Measurements from ENCODE around the gene OR4S2.

Gene OR4S2, protein sequence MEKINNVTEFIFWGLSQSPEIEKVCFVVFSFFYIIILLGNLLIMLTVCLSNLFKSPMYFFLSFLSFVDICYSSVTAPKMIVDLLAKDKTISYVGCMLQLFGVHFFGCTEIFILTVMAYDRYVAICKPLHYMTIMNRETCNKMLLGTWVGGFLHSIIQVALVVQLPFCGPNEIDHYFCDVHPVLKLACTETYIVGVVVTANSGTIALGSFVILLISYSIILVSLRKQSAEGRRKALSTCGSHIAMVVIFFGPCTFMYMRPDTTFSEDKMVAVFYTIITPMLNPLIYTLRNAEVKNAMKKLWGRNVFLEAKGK

DNA sequence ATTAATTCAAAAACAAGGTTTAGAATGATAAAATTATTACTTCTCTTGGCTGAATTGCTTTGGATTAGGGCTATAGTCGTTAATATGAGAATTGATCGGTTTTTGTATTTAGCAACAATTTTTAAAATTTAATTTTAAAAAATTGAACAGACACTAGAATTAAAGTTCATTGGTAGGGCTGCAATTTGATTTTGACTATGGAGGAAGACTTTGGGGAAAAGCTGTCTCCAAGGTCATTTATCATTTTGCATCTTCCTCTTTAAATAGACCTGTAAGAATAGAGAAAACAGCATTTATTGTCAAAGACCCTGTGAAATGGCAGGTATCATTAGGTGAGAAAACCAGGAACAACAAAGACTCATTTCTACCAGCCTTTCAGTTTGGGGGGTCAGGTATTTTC is at the start of gene OR4S2:
Gene OR4S2, plus strand, starts transcription at position 301 of the 400 bp plus-strand sequence. CDS start 2,577 bp downstream, outside the sequence.
- DNase-seq (ENCODE audit: low read depth in 2 of 3, low spot score in 1 of 3) = no peak

DNA sequence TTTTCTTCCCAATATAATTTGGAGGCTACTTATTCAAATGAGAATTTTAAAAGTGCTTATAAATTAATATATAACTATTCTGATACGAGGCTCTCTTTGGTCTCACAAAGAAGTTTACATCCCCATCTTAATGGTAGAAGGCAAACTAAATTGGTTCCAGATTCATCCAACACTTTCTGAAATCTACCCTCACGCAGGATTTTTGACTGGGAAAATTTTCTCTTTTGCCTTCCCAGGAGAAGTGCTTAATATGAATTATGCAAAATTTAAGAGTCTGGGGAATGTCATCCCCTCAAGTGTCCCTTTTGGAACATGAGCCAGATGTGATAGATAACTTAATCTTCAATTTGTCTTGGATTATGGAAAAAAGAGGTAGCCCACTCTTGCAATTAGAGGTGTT is 40.6 kb upstream of the OR4S2 start, which contains the start of gene OR4C11:
Gene OR4C11, minus strand, starts transcription at position 101 of the 400 bp plus-strand sequence. CDS start 3,272 bp downstream, outside the sequence.
- no peak for DNase-seq (ENCODE audit: low read depth in 2 of 3, low spot score in 1 of 3)

DNA sequence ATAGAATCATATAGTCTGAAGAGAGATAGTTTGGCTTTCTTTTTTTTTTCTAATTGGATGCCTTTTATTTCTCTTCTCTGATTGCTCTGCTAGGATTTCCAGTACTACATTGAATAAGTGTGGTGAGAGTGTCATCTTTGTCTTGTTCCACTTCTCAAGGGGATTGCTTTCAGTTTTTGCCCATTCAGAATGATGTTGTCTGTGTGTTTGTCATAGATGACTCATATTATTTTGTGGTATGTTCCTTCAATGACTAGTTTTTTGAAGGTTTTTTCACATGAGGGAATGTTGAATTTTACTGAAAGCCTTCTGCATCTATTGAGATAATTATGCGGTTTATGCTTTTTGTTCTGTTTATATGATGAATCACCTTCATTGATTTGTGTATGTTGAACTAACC is 23.6 kb upstream of the OR4S2 start:
- no peak for DNase-seq (ENCODE audit: low read depth in 2 of 3, low spot score in 1 of 3)

DNA sequence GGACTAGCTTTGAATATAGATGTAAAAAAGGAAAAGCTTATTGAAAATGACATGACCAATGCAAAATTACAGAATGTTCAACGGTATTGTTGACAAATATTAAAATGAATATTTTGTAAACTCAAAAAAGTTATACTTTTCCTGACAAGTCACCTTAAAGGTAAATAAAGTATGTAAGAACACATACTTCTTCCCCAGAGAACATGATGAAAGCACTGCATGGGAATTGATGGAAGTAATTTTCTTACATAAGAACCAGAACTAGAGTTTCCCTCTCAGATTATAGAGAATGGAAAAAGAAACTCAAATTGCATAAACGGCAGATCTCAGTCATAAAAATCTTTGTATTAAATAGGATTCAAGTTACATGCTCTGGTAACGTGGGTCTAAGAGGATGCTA is 13.3 kb upstream of the OR4S2 start, which contains the start of gene OR4P4:
Gene OR4P4, plus strand, starts transcription at position 301 of the 400 bp plus-strand sequence.
- DNase-seq (ENCODE audit: low read depth in 2 of 3, low spot score in 1 of 3) = no peak

DNA sequence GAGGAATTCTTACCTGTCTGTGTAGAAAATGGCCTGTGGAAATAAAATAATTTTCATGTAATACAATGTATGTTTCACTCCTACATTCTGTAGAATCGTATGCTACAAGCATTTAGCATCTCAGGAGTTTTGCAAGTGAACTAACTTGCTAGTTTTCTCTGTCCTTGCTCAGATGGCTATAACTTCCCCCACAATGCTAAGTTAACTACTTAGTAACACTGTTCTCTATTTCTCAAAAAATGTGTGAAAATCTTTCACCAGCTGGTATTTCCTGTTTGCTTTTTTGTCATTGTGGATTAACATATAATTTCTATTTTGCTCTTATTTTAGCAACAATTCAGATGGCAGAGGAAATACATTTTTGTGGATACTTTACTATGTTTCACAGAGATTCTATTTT is 4.4 kb downstream of the OR4S2 start:
- no peak for DNase-seq (ENCODE audit: low read depth in 2 of 3, low spot score in 1 of 3)

DNA sequence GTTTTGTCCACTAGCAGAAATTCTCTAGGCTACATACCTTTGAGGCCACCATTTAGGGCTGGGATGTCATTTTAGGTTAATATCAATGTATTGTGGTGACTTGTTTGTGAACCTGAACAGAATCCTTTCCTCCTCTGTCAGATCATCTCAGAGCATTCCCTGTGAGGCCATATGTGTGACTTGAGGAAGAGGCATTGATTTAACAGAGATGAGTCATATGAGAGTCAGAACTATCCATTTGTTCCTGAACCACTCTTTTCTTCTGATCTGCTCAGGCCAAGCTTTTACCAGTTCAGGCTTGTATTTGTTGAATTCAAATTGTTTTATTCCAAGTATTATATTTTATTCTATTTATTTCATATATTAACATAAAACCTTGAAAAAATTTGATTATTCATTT is 7.0 kb downstream of the OR4S2 start:
- no peak for DNase-seq (ENCODE audit: low read depth in 2 of 3, low spot score in 1 of 3)

DNA sequence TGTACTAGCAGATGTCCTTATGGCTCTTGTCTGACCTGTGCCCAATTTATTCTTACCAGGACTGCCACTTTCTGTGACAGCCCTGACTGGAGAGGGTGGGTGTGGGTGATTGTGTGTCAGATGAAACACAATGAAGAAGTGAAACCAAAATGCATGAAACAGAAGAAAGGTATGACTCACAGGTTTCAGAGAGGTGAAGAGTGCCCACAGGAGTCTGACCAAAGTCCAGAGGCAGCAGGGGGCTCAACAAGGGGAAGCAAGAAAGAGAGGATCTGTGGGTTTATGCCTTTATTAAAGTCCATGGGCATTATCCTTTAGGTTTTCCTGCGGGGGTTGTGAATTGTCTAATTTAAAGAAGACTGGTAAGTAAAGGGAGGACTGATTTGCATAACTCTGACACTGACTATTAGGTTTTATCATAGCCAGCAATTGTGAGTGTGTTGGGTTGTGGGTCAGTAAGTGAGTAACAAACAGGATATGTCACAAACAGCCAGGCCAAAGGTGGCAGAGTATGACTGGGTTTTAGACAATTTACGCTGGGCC is 10.0 kb downstream of the OR4S2 start:
- no peak for DNase-seq (ENCODE audit: low read depth in 2 of 3, low spot score in 1 of 3)

DNA sequence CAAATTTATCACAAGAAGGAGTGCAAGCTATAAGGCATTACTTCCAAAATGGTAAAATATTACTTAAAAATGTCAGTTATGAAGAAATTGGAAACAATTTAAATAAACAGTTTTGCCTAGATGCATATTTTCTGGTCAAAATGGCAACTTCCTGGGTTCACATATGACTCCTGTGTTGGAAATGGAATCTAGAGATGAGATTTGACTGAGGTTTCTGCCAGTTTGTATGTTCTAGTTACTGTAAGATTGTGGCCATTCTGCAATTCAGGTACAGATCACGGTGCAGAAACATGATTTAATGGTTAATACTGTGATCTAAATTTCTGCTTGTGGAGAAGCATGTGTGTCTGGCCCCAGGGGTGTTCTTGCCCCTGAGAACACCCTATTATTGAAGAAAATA is 10.5 kb downstream of the OR4S2 start:
- DNase-seq (ENCODE audit: low read depth in 2 of 3, low spot score in 1 of 3) = no peak

DNA sequence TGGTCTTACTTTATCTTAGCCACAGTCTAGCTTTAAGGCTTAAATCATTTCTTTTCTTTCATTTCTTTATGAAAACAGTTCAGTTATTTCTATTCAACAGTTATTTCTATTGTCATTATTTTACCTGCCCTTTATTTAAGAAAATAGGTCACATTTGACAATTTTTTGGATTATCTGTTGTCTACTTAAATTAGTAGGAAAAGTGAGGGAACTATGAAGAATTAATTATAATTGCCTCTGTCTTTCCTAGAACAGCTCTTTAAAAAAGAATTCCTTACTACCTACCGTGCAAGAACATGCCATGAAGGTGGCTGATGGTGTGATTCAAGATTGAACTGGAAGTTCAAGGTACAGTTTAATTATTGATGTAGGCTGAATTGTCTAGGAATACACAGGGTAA is 13.8 kb downstream of the OR4S2 start, which contains the start of gene OR4C6:
Gene OR4C6, plus strand, starts transcription at position 301 of the 400 bp plus-strand sequence. CDS start 2,966 bp downstream, outside the sequence.
- no peak for DNase-seq (ENCODE audit: low read depth in 2 of 3, low spot score in 1 of 3)

DNA sequence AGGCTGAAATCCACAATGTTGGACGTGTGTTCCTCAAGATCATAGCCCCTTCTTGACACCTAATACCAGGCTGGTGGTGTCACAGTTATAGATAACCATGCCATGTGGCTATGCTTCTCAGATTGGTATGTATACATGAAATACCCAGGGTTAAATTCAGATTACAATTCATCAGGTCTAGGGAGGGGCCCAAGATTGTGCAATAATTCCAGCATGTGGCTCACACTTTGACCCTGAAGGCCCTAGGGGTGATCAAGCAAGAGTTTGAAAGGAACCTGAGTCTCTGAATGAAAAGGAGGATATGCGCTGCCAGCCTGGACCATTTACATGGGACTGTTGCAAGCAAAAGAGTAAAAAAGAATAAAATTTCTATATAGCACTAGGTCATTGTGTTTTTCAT is 21.2 kb downstream of the OR4S2 start:
- DNase-seq (ENCODE audit: low read depth in 2 of 3, low spot score in 1 of 3) = no peak

DNA sequence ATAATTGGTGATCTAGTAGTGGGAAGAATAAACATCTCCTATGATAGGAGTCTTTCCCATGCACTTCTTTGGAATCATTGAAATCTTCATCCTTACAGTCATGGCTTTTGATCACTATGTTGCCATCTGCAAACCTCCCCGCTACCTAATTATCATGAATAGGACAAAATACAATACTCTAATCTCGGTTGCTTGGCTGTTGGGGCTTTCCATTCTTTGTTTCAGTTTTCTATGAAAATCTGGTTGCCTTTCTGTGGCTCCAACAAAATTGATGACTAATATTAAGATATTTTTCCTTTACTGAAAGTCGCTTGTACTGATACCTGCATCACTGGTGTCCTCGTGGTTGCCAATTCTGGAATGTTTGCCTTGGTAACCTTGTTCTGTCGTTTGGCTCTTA is 25.7 kb downstream of the OR4S2 start:
- DNase-seq (ENCODE audit: low read depth in 2 of 3, low spot score in 1 of 3) = no peak

DNA sequence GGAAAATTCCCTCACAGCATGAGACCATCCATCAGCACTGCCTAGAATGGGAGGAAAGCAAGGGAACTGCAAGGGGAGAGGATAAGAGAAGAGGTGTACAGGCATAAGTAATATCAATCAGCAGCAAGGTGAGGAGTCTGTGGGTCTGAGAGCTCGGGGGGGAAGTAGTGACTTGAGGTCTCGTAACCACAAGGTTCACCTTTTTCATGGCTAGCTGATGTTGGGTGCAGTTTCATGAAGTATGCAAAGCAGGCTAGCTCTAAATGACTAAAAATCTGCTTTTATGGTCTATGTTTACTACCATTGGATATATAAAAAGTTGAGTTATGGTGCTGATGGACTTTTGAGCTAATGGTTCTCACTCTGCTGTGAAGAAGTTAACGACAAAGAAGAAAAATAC is 49.7 kb downstream of the OR4S2 start:
- DNase-seq (ENCODE audit: low read depth in 2 of 3, low spot score in 1 of 3) = no peak

DNA sequence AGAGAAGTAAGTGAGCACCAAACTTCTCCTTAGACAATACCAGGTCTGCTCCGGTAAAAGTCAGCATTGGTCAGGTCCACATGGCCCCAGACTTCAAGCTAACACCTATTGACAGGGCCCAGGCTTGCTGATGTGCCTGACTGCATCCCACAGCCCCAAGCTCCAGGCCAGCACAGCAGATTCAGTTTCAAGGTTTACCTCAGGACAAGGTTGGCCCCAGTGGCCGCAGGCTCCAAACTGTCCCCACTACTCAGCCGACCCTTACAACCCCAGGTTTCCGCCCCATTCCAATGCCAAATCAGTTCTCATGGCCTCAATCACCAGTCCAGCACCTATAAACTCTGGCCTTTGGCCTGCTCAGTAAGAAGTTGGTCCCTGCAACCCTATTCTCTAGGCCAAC is 53.3 kb downstream of the OR4S2 start:
- DNase-seq (ENCODE audit: low read depth in 2 of 3, low spot score in 1 of 3) = no peak
